ENCODE results near the gene PRR30.

- TF ChIP-seq, protein P1, sequence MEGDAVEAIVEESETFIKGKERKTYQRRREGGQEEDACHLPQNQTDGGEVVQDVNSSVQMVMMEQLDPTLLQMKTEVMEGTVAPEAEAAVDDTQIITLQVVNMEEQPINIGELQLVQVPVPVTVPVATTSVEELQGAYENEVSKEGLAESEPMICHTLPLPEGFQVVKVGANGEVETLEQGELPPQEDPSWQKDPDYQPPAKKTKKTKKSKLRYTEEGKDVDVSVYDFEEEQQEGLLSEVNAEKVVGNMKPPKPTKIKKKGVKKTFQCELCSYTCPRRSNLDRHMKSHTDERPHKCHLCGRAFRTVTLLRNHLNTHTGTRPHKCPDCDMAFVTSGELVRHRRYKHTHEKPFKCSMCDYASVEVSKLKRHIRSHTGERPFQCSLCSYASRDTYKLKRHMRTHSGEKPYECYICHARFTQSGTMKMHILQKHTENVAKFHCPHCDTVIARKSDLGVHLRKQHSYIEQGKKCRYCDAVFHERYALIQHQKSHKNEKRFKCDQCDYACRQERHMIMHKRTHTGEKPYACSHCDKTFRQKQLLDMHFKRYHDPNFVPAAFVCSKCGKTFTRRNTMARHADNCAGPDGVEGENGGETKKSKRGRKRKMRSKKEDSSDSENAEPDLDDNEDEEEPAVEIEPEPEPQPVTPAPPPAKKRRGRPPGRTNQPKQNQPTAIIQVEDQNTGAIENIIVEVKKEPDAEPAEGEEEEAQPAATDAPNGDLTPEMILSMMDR (conservative IDR thresholded peaks at IDR 0.05; ENCODE audit: low read depth, low read length), result no peak
- TF ChIP-seq MXI1 (IDR thresholded peaks at IDR 0.05; ENCODE audit: borderline replicate concordance, low read depth, low read length), result no peak
- no peak for TF ChIP-seq POLR2A (IDR thresholded peaks at IDR 0.05; ENCODE audit: low read depth, low read length)
- TF ChIP-seq MAFK (IDR thresholded peaks at IDR 0.05; ENCODE audit: low read depth, low read length), result no peak
- TF ChIP-seq SMC3 (IDR thresholded peaks at IDR 0.05; ENCODE audit: low read depth, low read length), result no peak
- TF ChIP-seq RAD21 (IDR thresholded peaks at IDR 0.05; ENCODE audit: low read length), result no peak
- no peak for TF ChIP-seq ELK1 (IDR thresholded peaks at IDR 0.05; ENCODE audit: borderline replicate concordance, low read depth, low read length)
- no peak for TF ChIP-seq RCOR1 (IDR thresholded peaks at IDR 0.05; ENCODE audit: insufficient replicate concordance, low read length)
- no peak for TF ChIP-seq FOS (IDR thresholded peaks at IDR 0.05; ENCODE audit: low read depth, low read length)
Measured at GRCh38 chr2:27091746-27092695, 47.2 kb downstream of the PRR30 start.

Measured in IMR-90 (cell line).